NCI-H146 treated with DMSO at 0.1 percent for 48 hours (cell line): ENCODE measurements around the gene PMFBP1.

Experiments
- DNase-seq: peaks from one replicate; lab custom pipeline; 2025; ENCODE audit not compliant: unreplicated experiment; lab: John Stamatoyannopoulos, UW

Gene PMFBP1, protein sequence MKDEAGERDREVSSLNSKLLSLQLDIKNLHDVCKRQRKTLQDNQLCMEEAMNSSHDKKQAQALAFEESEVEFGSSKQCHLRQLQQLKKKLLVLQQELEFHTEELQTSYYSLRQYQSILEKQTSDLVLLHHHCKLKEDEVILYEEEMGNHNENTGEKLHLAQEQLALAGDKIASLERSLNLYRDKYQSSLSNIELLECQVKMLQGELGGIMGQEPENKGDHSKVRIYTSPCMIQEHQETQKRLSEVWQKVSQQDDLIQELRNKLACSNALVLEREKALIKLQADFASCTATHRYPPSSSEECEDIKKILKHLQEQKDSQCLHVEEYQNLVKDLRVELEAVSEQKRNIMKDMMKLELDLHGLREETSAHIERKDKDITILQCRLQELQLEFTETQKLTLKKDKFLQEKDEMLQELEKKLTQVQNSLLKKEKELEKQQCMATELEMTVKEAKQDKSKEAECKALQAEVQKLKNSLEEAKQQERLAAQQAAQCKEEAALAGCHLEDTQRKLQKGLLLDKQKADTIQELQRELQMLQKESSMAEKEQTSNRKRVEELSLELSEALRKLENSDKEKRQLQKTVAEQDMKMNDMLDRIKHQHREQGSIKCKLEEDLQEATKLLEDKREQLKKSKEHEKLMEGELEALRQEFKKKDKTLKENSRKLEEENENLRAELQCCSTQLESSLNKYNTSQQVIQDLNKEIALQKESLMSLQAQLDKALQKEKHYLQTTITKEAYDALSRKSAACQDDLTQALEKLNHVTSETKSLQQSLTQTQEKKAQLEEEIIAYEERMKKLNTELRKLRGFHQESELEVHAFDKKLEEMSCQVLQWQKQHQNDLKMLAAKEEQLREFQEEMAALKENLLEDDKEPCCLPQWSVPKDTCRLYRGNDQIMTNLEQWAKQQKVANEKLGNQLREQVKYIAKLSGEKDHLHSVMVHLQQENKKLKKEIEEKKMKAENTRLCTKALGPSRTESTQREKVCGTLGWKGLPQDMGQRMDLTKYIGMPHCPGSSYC

GRCh38 chr16:72172105-72173034 is at the start of gene PMFBP1:
TSS of gene PMFBP1 (minus strand) at chr16:72172155. CDS start at chr16:72171208, 947 bp downstream.
- no peak for DNase-seq

GRCh38 chr16:72221630-72222024 is 49.7 kb upstream of the PMFBP1 start:
- DNase-seq: no peak

GRCh38 chr16:72220875-72221629 is 49.1 kb upstream of the PMFBP1 start:
- no peak for DNase-seq

GRCh38 chr16:72219282-72219681 is 47.3 kb upstream of the PMFBP1 start:
- no peak for DNase-seq

DNA sequence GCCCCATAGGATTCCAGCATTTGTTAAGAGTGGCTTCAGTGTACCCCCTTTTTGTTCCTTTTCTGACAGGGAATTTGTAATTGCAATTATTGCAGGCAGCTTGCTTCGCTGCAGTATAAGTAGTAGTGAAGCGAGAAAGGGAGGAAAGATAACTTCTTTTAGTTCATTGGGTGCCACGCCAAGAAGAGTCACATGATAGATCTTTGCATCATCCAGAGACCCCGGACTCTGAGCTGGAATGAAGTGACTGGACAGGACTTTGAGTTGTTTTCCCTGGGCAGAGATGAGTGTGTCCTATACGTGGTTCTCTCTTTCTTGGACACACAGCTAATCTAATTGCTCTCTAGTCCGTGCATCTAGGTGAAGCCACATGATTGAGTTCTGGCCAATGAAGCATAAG is 44.8 kb upstream of the PMFBP1 start:
- no peak for DNase-seq

DNA sequence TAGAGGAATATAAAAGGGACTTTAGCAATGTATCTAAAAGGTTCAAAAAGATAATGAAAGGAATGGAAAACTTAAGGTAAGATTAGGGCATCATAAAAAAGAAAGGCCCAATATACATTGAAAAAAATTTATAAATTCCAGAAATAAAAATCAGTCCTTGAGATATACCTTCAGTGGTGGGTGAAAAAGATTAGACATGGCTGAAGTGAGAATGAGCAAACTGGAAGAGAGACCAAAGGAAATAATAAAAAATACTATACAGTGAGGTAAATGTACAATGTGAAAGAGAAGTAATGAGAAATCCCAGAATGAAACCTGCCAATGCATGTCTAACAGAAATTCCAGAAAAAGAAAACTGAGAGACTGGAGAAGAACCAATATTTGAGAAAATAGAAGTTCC is 42.9 kb upstream of the PMFBP1 start:
- no peak for DNase-seq

GRCh38 chr16:72211110-72211509 is 39.2 kb upstream of the PMFBP1 start:
- DNase-seq: no peak

DNA sequence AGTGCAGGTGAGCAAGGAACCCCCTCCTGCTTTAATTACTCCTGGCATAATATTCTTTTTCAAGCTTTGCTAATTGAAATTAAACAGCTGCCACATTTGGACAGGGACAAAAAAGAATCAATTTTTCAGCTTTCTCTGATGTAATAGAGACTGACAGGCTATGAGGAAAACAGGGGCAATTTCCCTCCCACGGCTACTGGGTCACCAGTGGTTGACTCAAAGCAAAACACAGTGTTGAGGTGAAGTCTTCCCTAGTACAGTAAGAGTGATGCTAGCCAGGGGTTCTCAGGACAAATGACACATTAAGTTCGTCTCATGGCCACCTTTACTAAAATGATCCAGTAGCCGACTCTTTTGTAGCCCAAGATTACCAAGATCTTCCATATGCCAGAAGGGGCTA is 38.6 kb upstream of the PMFBP1 start:
- DNase-seq: peak; percentile 79

GRCh38 chr16:72210072-72210471 is 38.1 kb upstream of the PMFBP1 start:
- peak; percentile 79 for DNase-seq

DNA sequence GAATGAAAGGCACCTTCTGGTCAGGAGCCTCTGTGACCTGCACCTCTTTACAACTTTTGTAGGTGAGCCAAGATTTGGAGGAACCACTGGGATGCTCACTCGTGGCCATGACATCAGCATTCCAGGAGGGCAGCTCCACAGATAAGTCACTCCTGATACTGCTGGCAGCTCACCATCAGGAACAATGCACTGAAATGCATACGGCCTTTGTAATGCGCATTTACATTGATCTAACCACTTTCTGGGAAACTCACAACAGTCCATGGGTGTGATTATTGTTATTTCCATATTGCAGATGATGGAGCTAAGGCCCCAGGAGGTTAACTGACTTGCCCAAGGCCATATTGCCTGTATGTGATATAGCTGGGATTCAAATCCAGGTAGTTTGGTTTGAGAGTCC is 34.3 kb upstream of the PMFBP1 start:
- DNase-seq: no peak

GRCh38 chr16:72203401-72203800 is 31.4 kb upstream of the PMFBP1 start:
- DNase-seq: peak; percentile 35

DNA sequence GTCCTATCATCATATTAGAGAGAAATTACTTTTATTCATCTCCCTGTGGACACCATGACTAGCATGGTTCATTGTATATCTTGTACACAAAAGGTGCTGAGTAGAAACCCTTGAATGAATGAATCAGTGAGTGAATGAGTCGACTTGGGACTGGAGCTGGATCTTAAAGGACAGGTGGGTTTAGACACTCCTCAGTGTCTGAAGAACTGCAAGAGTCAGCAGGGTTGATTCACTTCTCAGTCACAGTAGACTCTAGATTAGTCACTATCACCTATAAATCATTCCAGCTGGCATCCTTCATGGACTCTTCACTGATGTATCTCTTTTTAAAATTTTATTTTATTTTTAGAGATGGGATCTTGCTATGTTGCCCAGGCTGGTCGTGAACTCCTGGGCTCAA is 30.1 kb upstream of the PMFBP1 start:
- no peak for DNase-seq

DNA sequence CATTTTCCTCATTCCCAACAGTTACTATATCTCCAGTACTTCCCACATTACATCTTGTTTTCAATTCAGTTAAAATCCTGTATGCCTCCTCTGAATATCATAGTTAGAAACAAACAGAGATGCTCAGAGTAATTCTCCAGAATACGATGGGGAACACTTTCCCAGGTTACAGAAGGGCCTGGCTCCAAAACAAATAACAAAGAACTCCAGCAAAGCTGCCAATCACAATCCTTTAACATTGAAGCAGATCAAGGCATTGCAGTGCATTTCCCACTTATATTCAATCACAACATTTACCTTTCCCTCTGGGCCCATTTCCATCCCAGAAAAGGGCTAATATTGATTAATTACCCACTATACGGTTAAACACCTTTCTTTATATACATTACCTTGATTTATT is 29.4 kb upstream of the PMFBP1 start:
- DNase-seq: no peak

DNA sequence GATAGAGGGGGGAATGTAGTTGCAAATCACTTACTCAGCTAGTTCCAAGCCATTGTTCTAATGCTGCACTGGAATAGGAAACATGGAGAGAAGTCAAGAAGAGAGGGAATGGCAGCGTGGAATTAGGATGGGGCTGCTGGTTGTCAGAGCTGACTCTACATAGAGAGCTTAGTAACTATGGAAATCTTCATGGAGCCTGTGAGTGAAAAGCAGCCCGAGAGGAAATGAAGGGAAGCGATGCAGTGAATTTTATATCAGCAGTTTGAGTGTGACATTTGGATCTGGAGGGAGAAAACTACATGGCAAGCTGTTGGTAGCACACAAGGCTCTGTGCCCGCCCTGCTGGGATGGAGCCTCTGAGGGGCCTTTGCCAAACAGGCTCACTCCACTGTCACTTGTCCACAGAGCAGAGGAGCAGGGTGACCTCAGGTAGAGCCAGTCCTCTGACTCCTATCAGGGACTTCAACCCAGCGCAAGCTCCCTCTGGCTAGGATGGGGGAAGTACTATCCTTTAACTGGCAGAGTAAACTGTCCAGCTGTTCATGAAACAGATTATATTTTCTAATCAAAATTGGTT is 27.9 kb upstream of the PMFBP1 start:
- no peak for DNase-seq

DNA sequence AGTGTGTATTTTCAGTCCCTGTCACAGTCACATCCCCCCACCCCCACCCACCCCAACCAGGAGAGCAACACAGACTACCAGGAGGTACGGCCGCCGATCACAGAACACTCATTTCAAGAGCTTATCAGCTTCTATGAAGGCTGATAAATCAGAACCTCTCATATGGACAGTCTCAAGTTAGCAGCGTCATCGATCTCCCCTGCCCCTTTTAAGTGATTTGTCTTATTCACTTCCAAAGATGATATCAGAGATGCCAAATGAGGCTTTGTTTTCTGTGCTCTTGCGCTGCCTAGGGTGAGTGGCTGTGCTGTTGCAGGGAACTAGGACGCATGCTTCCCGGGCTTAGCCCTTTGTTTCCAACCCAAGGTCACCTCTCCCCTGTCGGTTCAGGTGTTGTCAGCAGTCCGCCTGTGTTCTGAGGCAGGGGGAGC is 26.8 kb upstream of the PMFBP1 start:
- DNase-seq: peak; percentile 32

GRCh38 chr16:72198021-72198711 is 26.2 kb upstream of the PMFBP1 start:
- DNase-seq: peak; percentile 84

DNA sequence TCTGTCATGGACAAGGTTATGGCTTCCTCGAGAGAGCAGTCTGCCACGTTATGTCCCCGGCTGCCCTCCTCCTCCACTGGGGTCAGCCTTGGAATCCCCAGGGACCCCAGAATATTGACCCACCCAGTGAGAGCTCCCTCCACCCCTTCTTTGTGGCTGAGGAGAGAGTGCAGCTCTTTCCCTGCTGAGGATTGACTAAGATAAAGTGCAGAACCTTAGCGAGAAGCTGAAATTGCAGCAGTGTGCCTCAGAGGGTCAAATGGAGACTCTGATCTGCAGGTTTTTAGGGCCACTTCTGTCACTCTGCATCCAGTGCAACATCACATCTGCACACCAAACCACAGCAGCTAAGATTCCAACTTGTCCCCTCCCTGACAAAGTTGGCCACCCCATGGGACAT is 25.6 kb upstream of the PMFBP1 start:
- DNase-seq: no peak

DNA sequence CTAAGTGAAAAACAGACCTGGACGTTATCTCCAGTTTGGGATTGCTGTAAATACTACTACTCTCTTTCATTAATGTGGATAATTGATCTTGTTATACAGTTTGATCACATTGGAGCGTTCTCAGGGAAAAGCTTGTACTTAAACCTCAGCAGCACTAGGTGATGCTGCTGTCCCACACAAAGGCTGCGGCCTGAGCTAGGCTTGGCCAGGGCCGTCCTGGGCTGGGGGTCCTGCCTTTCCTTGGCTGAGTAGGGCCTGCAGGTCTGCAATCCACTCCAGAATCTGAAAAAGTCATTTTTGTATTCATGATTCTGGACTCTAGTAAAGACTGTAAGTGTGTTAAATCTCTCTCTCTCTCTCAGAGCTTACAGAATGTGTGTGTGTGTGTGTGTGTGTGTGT is 23.7 kb upstream of the PMFBP1 start:
- DNase-seq: no peak

- no peak for DNase-seq
Measured at GRCh38 chr16:72191551-72191950, 19.6 kb upstream of the PMFBP1 start.
